PC-3 (cell line): ENCODE results near the gene APIP. TPM values are rescaled to one million over a fixed set of nuclear protein-coding genes. Genes with fewer than 3 reads are reported as not detected.

Experiments used
- ATAC-seq: fragments of 200-7000 bp; cut with Tn5 transposase; 2 replicates; pipeline ENCODE4 v1.9.1; 2020; ENCODE audit warnings: mild to moderate bottlenecking, moderate library complexity
- BruUV-seq: library from RNA; stranded (reverse); fragments of 400-500 nt; replicated peaks from 2 replicates; lab custom pipeline; 2021; lab: Mats Ljungman, UMichigan
- CTCF ChIA-PET: fragments of 300-600 bp; sonication (Branson Sonifier 250); formaldehyde crosslinking; loops from one replicate; lab custom pipeline; 2022; ENCODE audit warnings: antibody characterized with exemption; lab: Charles Lee
- POLR2A ChIA-PET: fragments of 300-600 bp; sonication (Branson Sonifier 250); formaldehyde crosslinking; loops from one replicate; lab custom pipeline; 2022; ENCODE audit warnings: antibody characterized with exemption; ENCODE audit not compliant: unreplicated experiment; lab: Charles Lee
- DNase-seq: peaks from one replicate; pipeline ENCODE4 v3.0.0-alpha.2; 2015
- H2AFZ ChIP-seq: fragments of 300-600 bp; sonication (generic); 2 replicates; pipeline ENCODE4 v1.6.0; 2016; ENCODE audit warnings: antibody characterized with exemption, low read length
- H3F3A ChIP-seq: fragments of 300-600 bp; sonication (generic); one replicate; pipeline ENCODE4 v1.6.0; 2017; ENCODE audit warnings: antibody characterized with exemption, low read length, control low read depth, mild to moderate bottlenecking; ENCODE audit not compliant: unreplicated experiment
- H3K27ac ChIP-seq: fragments of 300-600 bp; sonication (generic); 2 replicates; pipeline ENCODE4 v1.5.1; 2016; ENCODE audit warnings: mild to moderate bottlenecking, low read length
- H3K27me3 ChIP-seq: fragments of 300-600 bp; sonication (generic); 2 replicates; pipeline ENCODE4 v1.6.1; 2016; ENCODE audit warnings: low read length, mixed read lengths
- H3K36me3 ChIP-seq: fragments of 300-600 bp; sonication (generic); 2 replicates; pipeline ENCODE4 v1.6.1; 2016; ENCODE audit warnings: low read depth, mixed run types, low read length, mixed read lengths
- H3K4me1 ChIP-seq: fragments of 300-600 bp; sonication (generic); 2 replicates; pipeline ENCODE4 v1.5.1; 2016; ENCODE audit warnings: low read length; ENCODE audit not compliant: insufficient read depth
- H3K4me2 ChIP-seq: fragments of 300-600 bp; sonication (generic); 2 replicates; pipeline ENCODE4 v1.6.0; 2016; ENCODE audit warnings: low read length
- H3K4me3 ChIP-seq: fragments of 300-600 bp; sonication (generic); 2 replicates; pipeline ENCODE4 v1.5.1; 2016; ENCODE audit warnings: mild to moderate bottlenecking, low read length, mixed read lengths
- H3K79me2 ChIP-seq: fragments of 300-600 bp; sonication (generic); 2 replicates; pipeline ENCODE4 v1.6.1; 2017; ENCODE audit warnings: low read length, mixed read lengths
- H3K9ac ChIP-seq: fragments of 300-600 bp; sonication (generic); 2 replicates; pipeline ENCODE4 v1.6.0; 2016; ENCODE audit warnings: mild to moderate bottlenecking, low read length
- H3K9me2 ChIP-seq: fragments of 300-600 bp; sonication (generic); replicated peaks from 2 replicates; pipeline ENCODE4 v1.6.1; 2016; ENCODE audit warnings: mixed run types, low read length, mixed read lengths
- H3K9me3 ChIP-seq: fragments of 300-600 bp; sonication (generic); 2 replicates; pipeline ENCODE4 v1.6.1; 2016; ENCODE audit warnings: low read length, mixed read lengths
- H4K20me1 ChIP-seq: fragments of 300-600 bp; sonication (generic); 2 replicates; pipeline ENCODE4 v1.6.1; 2016; ENCODE audit warnings: low read length, mixed read lengths
- EZH2 ChIP-seq: fragments of 300-600 bp; sonication (generic); IDR thresholded peaks from one replicate; pipeline ENCODE4 v1.6.1; 2017; ENCODE audit warnings: antibody characterized with exemption, mild to moderate bottlenecking, low read length; ENCODE audit not compliant: unreplicated experiment
- EZH2phosphoT487 ChIP-seq: fragments of 300-600 bp; sonication (generic); IDR thresholded peaks from 2 replicates; pipeline ENCODE4 v1.6.1; 2018; ENCODE audit warnings: mild to moderate bottlenecking, antibody characterized with exemption, low read length, borderline replicate concordance
- intact Hi-C: fragments of 100-400 bp; cut with micrococcal nuclease; formaldehyde crosslinking; loops from 2 replicates; pipeline ENCODE4 v1.9.0; 2023
- total RNA-seq: library from RNA; depleted of rRNA; stranded (reverse); fragments of >200 nt; gene quantifications from 2 replicates; pipeline ENCODE4 v1.2.3, GENCODE V29; 2014
- TF ChIP-seq, protein P1 (sequence below): fragments of 300-600 bp; sonication (generic); conservative IDR thresholded peaks from 2 replicates; pipeline ENCODE4 v1.5.1; 2017; ENCODE audit warnings: antibody characterized with exemption, low read depth, mild to moderate bottlenecking, low read length

APIP gene
- total RNA-seq, 1 experiment from 2014 or later = 35.3 TPM

DNA sequence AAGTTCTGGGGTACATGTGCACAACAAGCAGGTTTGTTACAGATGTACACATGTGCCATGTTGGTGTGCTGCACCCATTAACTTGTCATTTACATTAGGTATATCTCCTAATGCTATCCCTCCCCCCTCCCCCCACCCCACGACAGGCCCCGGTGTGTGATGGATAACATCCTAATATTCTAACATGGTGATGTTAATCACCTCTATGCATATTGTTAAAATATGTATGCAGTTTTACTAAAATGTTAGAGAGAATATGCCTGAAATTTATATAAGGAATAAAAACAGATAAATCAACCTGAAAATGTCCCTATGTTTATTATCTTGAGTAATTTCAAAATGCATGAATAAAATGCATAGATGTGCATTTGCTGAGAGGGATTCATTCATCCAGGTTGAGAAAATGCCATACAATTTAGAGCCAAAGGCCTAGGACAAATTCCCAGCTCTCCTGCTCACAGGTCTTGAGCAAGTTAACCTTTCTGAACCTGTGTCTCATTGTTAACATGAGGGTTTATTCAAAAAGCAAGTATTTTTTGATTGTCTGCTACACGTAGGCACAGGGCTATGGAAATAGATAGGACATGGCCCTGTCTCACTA, 38.7 kb downstream of the APIP start:
- no peak overlapping the region for H3K9ac ChIP-seq
- DNase-seq (no peak), ATAC-seq (no peak)
- H3K27me3 ChIP-seq = no peaks in the 10 kb centered on the region
- H3K36me3 ChIP-seq = no peaks in the 10 kb centered on the region; the same call in 1 of the 2 replicates
- no peaks in the 10 kb centered on the region for H3K9me3 ChIP-seq
- no peak overlapping the region for H3K27ac ChIP-seq
- no peak overlapping the region for H3K4me3 ChIP-seq
- no peak for TF ChIP-seq EZH2
- no peak for TF ChIP-seq EZH2phosphoT487
- TF ChIP-seq, protein P1, sequence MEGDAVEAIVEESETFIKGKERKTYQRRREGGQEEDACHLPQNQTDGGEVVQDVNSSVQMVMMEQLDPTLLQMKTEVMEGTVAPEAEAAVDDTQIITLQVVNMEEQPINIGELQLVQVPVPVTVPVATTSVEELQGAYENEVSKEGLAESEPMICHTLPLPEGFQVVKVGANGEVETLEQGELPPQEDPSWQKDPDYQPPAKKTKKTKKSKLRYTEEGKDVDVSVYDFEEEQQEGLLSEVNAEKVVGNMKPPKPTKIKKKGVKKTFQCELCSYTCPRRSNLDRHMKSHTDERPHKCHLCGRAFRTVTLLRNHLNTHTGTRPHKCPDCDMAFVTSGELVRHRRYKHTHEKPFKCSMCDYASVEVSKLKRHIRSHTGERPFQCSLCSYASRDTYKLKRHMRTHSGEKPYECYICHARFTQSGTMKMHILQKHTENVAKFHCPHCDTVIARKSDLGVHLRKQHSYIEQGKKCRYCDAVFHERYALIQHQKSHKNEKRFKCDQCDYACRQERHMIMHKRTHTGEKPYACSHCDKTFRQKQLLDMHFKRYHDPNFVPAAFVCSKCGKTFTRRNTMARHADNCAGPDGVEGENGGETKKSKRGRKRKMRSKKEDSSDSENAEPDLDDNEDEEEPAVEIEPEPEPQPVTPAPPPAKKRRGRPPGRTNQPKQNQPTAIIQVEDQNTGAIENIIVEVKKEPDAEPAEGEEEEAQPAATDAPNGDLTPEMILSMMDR = no peak
- no peaks in the 10 kb centered on the region for H4K20me1 ChIP-seq
- no peak overlapping the region for H3K4me2 ChIP-seq
- ChIA-PET POLR2A (no interaction called here), CTCF (no interaction called here)
- no peaks in the 10 kb centered on the region for H3K9me2 ChIP-seq
- no peaks in the 10 kb centered on the region for H3K4me1 ChIP-seq
- H2AFZ ChIP-seq = no peak overlapping the region
- no peaks in the 10 kb centered on the region for H3K79me2 ChIP-seq
- H3F3A ChIP-seq = no peaks in the 10 kb centered on the region
- intact Hi-C loops = no loop called here
- BruUV-seq = no TSS peak

DNA sequence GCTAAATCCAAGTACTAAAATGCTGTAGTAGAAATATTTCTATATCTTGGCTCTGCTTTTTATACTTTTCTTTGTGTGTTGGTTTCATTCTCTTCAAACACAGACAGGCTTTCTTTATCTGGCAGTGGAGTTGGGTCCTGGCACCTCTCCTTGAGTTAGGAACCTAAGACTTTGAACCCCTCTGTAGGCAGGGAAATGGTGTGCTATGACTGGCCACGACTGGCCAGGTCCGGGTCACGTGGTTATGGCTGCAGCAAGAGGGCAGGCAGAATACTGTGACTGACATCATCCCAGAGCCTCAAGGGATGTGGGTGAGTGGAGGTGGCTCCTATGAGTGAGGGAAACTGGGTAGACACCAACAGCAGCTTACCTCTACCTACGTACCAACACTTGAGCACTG, 42.0 kb downstream of the APIP start:
- DNase-seq (no peak), ATAC-seq (no peak)
- Histone ChIP-seq H3K27ac (no peak overlapping the region), H3K4me2 (no peak overlapping the region), H3K4me1 (no peaks in the 10 kb centered on the region), H2AFZ (no peak overlapping the region), H3K9me3 (no peaks in the 10 kb centered on the region), H3K27me3 (no peaks in the 10 kb centered on the region), H3K79me2 (no peaks in the 10 kb centered on the region), H3F3A (no peaks in the 10 kb centered on the region), H4K20me1 (no peaks in the 10 kb centered on the region), H3K36me3 (no peaks in the 10 kb centered on the region), H3K9me2 (no peaks in the 10 kb centered on the region), H3K4me3 (no peak overlapping the region), H3K9ac (no peak overlapping the region)
- no TSS peak for BruUV-seq
- intact Hi-C loops = no loop called here
- ChIA-PET CTCF (no interaction called here), POLR2A (no interaction called here)
- TF ChIP-seq EZH2phosphoT487 (no peak), EZH2 (no peak)
- TF ChIP-seq, protein P1 = no peak

DNA sequence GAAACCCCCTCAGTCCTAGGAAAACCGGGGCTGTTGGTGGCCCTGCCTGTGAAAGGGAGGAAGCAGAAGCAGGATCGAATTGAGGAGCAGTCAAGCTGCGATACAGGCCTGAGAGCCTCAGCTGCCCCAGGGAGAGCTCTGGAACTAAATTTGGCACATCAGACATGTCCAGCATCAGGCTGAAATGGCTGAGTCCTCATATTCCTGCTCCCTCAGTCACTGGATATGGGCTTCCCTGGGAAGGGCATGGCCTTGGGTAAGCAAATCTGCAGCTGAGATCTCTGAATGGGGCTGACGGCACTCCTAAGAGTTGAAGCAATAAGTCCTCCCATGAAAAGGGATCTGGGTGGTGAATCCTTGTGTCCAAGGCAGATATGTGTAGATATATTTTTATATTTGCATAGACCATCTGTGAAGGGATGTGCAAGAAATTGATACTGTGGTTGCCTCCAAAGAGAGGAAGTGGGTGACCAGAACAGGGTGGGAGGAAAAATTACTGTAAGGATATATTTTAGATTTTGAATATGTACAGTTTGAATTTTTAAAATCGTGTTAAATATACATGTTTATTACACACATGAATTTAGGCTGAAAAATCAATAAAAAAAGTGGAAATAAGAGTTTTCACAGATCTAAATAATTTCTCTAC, 45.5 kb downstream of the APIP start:
- H3K9ac ChIP-seq = no peak overlapping the region
- no peaks in the 10 kb centered on the region for H3K9me2 ChIP-seq
- TF ChIP-seq, protein P1 = no peak
- TF ChIP-seq EZH2phosphoT487 (no peak), EZH2 (no peak)
- H3K27me3 ChIP-seq = no peaks in the 10 kb centered on the region
- intact Hi-C loops = no loop called here
- no peaks in the 10 kb centered on the region for H3K4me1 ChIP-seq
- ChIA-PET POLR2A (no interaction called here), CTCF (no interaction called here)
- no peak overlapping the region for H3K4me3 ChIP-seq
- no peak overlapping the region for H3K27ac ChIP-seq
- H3K9me3 ChIP-seq = no peaks in the 10 kb centered on the region
- no peaks in the 10 kb centered on the region for H3F3A ChIP-seq
- H4K20me1 ChIP-seq = no peaks in the 10 kb centered on the region
- BruUV-seq = no TSS peak
- ATAC-seq (no peak), DNase-seq (no peak)
- no peak overlapping the region for H3K4me2 ChIP-seq
- H3K79me2 ChIP-seq = no peaks in the 10 kb centered on the region
- H2AFZ ChIP-seq = no peak overlapping the region
- no peaks in the 10 kb centered on the region for H3K36me3 ChIP-seq
